Ectodermal cell (in vitro differentiated cells): ENCODE measurements around the gene ITGB8.

Experiments
- H3K27ac ChIP-seq: 2 replicates; pipeline ENCODE4 v1.7.0; 2013; ENCODE audit warnings: mild to moderate bottlenecking, low read depth, low read length; ENCODE audit not compliant: insufficient read depth, poor library complexity, severe bottlenecking
- H3K27me3 ChIP-seq: 2 replicates; pipeline ENCODE4 v1.7.0; 2013; ENCODE audit warnings: mild to moderate bottlenecking, low read length; ENCODE audit not compliant: insufficient read depth, control insufficient read depth, poor library complexity, severe bottlenecking
- H3K36me3 ChIP-seq: one replicate; pipeline ENCODE4 v1.7.0; 2013; ENCODE audit warnings: low read length; ENCODE audit not compliant: control insufficient read depth, insufficient read depth
- H3K4me1 ChIP-seq: one replicate; pipeline ENCODE4 v1.7.0; 2013; ENCODE audit warnings: low read length; ENCODE audit not compliant: control insufficient read depth, insufficient read depth
- H3K4me3 ChIP-seq: 2 replicates; pipeline ENCODE4 v1.7.0; 2013; ENCODE audit warnings: low read depth, low read length, control low read depth; ENCODE audit not compliant: insufficient read depth
- H3K9me3 ChIP-seq: 2 replicates; pipeline ENCODE4 v1.7.0; 2013; ENCODE audit warnings: mild to moderate bottlenecking, low read length, moderate library complexity; ENCODE audit not compliant: control insufficient read depth
- WGBS, 2 experiments: methylation state at CpG; one replicate each; pipeline ENCODE4 v1.1.7; 2013; ENCODE audit warnings: missing lambda C conversion rate in 2 of 2; 5-methylcytosine and 5-hydroxymethylcytosine counted together

The ITGB8 gene

DNA sequence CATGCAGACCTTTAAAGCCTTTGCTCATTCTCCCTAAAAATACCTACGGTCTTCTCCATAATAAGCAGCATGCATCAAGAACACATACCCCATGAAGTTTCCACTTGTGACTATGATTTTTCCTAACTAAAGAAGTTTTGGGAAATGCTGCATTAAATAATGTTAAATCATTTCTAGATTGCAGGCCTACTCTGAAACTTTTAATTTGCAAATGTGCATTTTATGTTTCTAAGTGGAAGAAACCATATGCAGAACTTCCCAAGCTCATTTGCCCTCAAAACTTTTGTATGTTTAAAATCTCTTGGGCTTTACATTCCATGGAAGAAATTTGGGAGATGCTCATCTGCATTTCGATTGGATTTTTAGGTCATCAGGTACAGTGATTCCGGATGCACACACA is 63.6 kb downstream of the ITGB8 start:
- Histone ChIP-seq H3K36me3 (peaks cover 8% of the 10 kb centered on the region), H3K27ac (no peak overlapping the region), H3K27me3 (no peaks in the 10 kb centered on the region), H3K4me3 (no peak overlapping the region), H3K9me3 (no peaks in the 10 kb centered on the region), H3K4me1 (no peaks in the 10 kb centered on the region)
- 92 to 93% methylated on average over 3 of the region's 3 CpGs for WGBS, 2 experiments

GRCh38 chr7:20395104-20395503 is 64.4 kb downstream of the ITGB8 start:
- Histone ChIP-seq H3K27me3 (no peaks in the 10 kb centered on the region), H3K36me3 (peaks cover 8% of the 10 kb centered on the region), H3K4me3 (no peak overlapping the region), H3K4me1 (no peaks in the 10 kb centered on the region), H3K27ac (no peak overlapping the region), H3K9me3 (no peaks in the 10 kb centered on the region)
- 96 to 97% methylated on average over 3 to 4 of the region's 4 CpGs for WGBS, 2 experiments

DNA sequence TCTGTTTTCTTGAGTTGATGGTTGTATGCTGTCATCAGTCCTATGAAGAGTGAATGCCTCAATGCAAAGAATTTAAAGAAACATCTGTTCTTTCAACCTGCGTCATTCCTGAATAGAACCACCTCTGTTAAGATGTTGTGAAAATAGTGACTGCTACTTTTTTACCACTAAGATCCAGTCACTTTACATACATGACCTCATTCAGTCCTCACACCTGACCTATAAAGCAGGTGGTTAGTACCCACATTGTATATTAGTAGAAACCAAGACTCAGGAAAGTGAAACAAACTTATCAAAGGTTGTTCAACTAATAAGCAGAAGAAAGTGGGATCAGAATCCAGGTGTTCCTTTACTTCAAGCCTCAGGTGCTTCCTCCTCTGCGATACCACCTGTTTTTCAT is 64.8 kb downstream of the ITGB8 start:
- no peaks in the 10 kb centered on the region for H3K27me3 ChIP-seq
- no peaks in the 10 kb centered on the region for H3K4me1 ChIP-seq
- H3K4me3 ChIP-seq = no peak overlapping the region
- peaks cover 8% of the 10 kb centered on the region for H3K36me3 ChIP-seq
- 92 to 100% methylated on average over 1 to 2 of the region's 2 CpGs for WGBS, 2 experiments
- H3K9me3 ChIP-seq = no peaks in the 10 kb centered on the region
- H3K27ac ChIP-seq = no peak overlapping the region

- Histone ChIP-seq H3K4me1 (peaks cover 12% of the 10 kb centered on the region), H3K4me3 (no peak overlapping the region), H3K9me3 (no peaks in the 10 kb centered on the region), H3K27ac (no peak overlapping the region), H3K36me3 (peaks cover 8% of the 10 kb centered on the region), H3K27me3 (no peaks in the 10 kb centered on the region)
- WGBS, 2 experiments = 75 to 86% methylated on average over 2 of the region's 2 CpGs
These were observed 68.8 kb downstream of the ITGB8 start for GRCh38 chr7:20399521-20399920.

GRCh38 chr7:20401861-20402746 is 71.4 kb downstream of the ITGB8 start:
- 85 to 97% methylated on average over 2 of the region's 3 CpGs for WGBS, 2 experiments
- Histone ChIP-seq H3K4me1 (peaks cover 12% of the 10 kb centered on the region), H3K9me3 (no peaks in the 10 kb centered on the region), H3K27ac (no peak overlapping the region), H3K36me3 (no peaks in the 10 kb centered on the region), H3K27me3 (no peaks in the 10 kb centered on the region), H3K4me3 (no peak overlapping the region)

DNA sequence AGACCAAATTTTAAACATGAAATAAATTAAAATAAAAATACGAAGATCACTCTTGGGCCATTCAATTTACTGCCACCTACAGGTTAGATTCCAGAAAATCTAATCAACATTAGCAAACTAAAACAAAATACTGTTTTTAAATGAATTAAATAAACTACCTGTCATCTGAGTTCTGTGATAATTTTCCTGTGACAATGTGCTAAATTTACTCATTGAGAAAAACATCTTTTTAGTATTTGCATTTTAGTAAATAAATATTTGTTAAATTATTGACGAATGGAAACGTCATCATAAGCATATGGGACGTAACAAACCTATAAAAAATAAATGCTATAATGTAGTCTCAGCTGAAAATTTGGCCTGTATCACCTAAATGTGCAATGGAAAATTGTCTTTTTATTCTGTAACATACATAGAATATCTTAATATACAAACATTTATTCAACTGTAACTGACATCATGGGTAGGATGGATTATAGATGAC is 72.1 kb downstream of the ITGB8 start:
- Histone ChIP-seq H3K27ac (no peak overlapping the region), H3K9me3 (no peaks in the 10 kb centered on the region), H3K4me1 (peaks cover 17% of the 10 kb centered on the region), H3K27me3 (no peaks in the 10 kb centered on the region), H3K36me3 (no peaks in the 10 kb centered on the region), H3K4me3 (no peak overlapping the region)
- 91 to 100% methylated on average over 1 to 4 of the region's 4 CpGs for WGBS, 2 experiments

- H3K4me3 ChIP-seq = no peak overlapping the region
- peaks cover 20% of the 10 kb centered on the region for H3K4me1 ChIP-seq
- H3K9me3 ChIP-seq = no peaks in the 10 kb centered on the region
- no peaks in the 10 kb centered on the region for H3K36me3 ChIP-seq
- H3K27ac ChIP-seq = no peak overlapping the region
- no peaks in the 10 kb centered on the region for H3K27me3 ChIP-seq
- WGBS, 2 experiments = 92 to 94% methylated on average over 3 of the region's 3 CpGs
These were observed 72.6 kb downstream of the ITGB8 start for GRCh38 chr7:20403331-20403730.

- 80 to 85% methylated on average over 6 of the region's 6 CpGs for WGBS, 2 experiments
- H3K27me3 ChIP-seq = no peaks in the 10 kb centered on the region
- no peaks in the 10 kb centered on the region for H3K36me3 ChIP-seq
- no peak overlapping the region for H3K4me3 ChIP-seq
- H3K9me3 ChIP-seq = no peaks in the 10 kb centered on the region
- peak overlapping the region; percentile 63 for H3K27ac ChIP-seq
- H3K4me1 ChIP-seq = peaks cover 20% of the 10 kb centered on the region
These were observed 73.6 kb downstream of the ITGB8 start for GRCh38 chr7:20404320-20404719.

GRCh38 chr7:20407585-20408466 is 77.1 kb downstream of the ITGB8 start:
- H3K27me3 ChIP-seq = no peaks in the 10 kb centered on the region
- no peaks in the 10 kb centered on the region for H3K9me3 ChIP-seq
- H3K4me1 ChIP-seq = peaks cover 20% of the 10 kb centered on the region
- no peaks in the 10 kb centered on the region for H3K36me3 ChIP-seq
- H3K27ac ChIP-seq = peak overlapping the region; percentile 16
- 77 to 79% methylated on average over 5 of the region's 5 CpGs for WGBS, 2 experiments
- H3K4me3 ChIP-seq = no peak overlapping the region

GRCh38 chr7:20408467-20408826 is 77.7 kb downstream of the ITGB8 start:
- no peaks in the 10 kb centered on the region for H3K27me3 ChIP-seq
- 95% methylated on average over 2 of the region's 2 CpGs for whole genome bisulfite sequencing, 2 experiments
- peaks cover 16% of the 10 kb centered on the region for H3K4me1 ChIP-seq
- H3K36me3 ChIP-seq = no peaks in the 10 kb centered on the region
- H3K9me3 ChIP-seq = no peaks in the 10 kb centered on the region
- no peak overlapping the region for H3K4me3 ChIP-seq
- H3K27ac ChIP-seq = no peak overlapping the region
